HEK293 (cell line): ENCODE data around the gene CXCL1.
"Not testable (repeated sequence)": the region's sequence is repeated elsewhere in the genome, so short reads cannot be mapped to it uniquely, and the experiment has no call there.

ENCODE experiments used
- CTCF ChIA-PET: fragments of 350-600 bp; formaldehyde crosslinking; extraction: SDS; loops from one replicate; lab custom pipeline; 2021; ENCODE audit warnings: antibody characterized with exemption; lab: Yijun Ruan, JAX
- POLR2A ChIA-PET: fragments of 300-600 bp; formaldehyde crosslinking; extraction: SDS; loops from one replicate; lab custom pipeline; 2020; ENCODE audit warnings: antibody characterized with exemption, inconsistent platforms; lab: Yijun Ruan, JAX
- H3K27ac ChIP-seq: fragments of 200-500 bp; sonication (Bioruptor generic); 2 replicates; pipeline ENCODE4 v1.5.1; 2014; ENCODE audit warnings: low read depth, low read length, control low read depth, inconsistent platforms; ENCODE audit errors: extremely low read depth
- H3K36me3 ChIP-seq, 2 experiments: fragments of 200-500 bp in 1 of 2; sonication (Bioruptor generic) in 1 of 2; 1 replicate in 1 of 2; 2 replicates in 1 of 2; pipeline ENCODE4 v1.5.1; 2014 to 2017; ENCODE audit warnings: inconsistent platforms in 2 of 2, low read length in 2 of 2; ENCODE audit not compliant: control insufficient read depth in 2 of 2, insufficient read depth in 1 of 2
- H3K4me1 ChIP-seq: fragments of 200-500 bp; sonication (Bioruptor generic); 2 replicates; pipeline ENCODE4 v1.5.1; 2014; ENCODE audit warnings: mild to moderate bottlenecking, low read length, inconsistent platforms; ENCODE audit not compliant: control insufficient read depth, insufficient read depth
- H3K4me3 ChIP-seq: 2 replicates; pipeline ENCODE4 v1.5.1; 2011; ENCODE audit warnings: low read depth, mild to moderate bottlenecking, control low read depth, low read length, moderate library complexity
- H3K9me3 ChIP-seq: fragments of 200-500 bp; sonication (Bioruptor generic); 2 replicates; pipeline ENCODE4 v1.5.1; 2014; ENCODE audit warnings: low read depth, low read length, inconsistent platforms; ENCODE audit not compliant: control insufficient read depth, insufficient read depth
- IKZF3 ChIP-seq: fragments of 450-650 bp; IDR thresholded peaks from 2 replicates; pipeline ENCODE4 v1.5.0; 2018; ENCODE audit warnings: missing biosample characterization, mild to moderate bottlenecking, missing genetic modification characterization, moderate library complexity
- SCRT2 ChIP-seq: fragments of 450-650 bp; formaldehyde crosslinking; IDR thresholded peaks from 2 replicates; pipeline ENCODE4 v1.5.1; 2016; ENCODE audit warnings: missing biosample characterization, missing genetic modification characterization
- ZNF140 ChIP-seq: fragments of 450-650 bp; formaldehyde crosslinking; IDR thresholded peaks from 2 replicates; pipeline ENCODE4 v1.5.1; 2016; ENCODE audit warnings: missing biosample characterization, missing genetic modification characterization
- ZNF184 ChIP-seq: fragments of 450-650 bp; IDR thresholded peaks from 2 replicates; pipeline ENCODE4 v1.5.1; 2018; ENCODE audit warnings: missing biosample characterization, mild to moderate bottlenecking, missing genetic modification characterization
- ZNF19 ChIP-seq: fragments of 450-650 bp; formaldehyde crosslinking; IDR thresholded peaks from 2 replicates; pipeline ENCODE4; 2016; ENCODE audit warnings: missing biosample characterization, missing genetic modification characterization, low read depth
- ZNF404 ChIP-seq: fragments of 450-650 bp; formaldehyde crosslinking; IDR thresholded peaks from 2 replicates; pipeline ENCODE4 v1.5.1; 2017; ENCODE audit warnings: missing biosample characterization, missing genetic modification characterization
- ZNF423 ChIP-seq: fragments of 450-650 bp; formaldehyde crosslinking; IDR thresholded peaks from 2 replicates; pipeline ENCODE4 v1.5.1; 2016; ENCODE audit warnings: missing biosample characterization, missing genetic modification characterization
- TF ChIP-seq, protein P1 (sequence below): fragments of 450-650 bp; formaldehyde crosslinking; IDR thresholded peaks from 2 replicates; pipeline ENCODE4 v1.5.1; 2016; ENCODE audit warnings: missing biosample characterization, missing genetic modification characterization
- TF ChIP-seq, protein P2 (sequence below): fragments of 450-650 bp; formaldehyde crosslinking; IDR thresholded peaks from 2 replicates; pipeline ENCODE4 v1.5.1; 2017; ENCODE audit warnings: missing biosample characterization, missing genetic modification characterization
- TF ChIP-seq, protein P3 (sequence below): fragments of 450-650 bp; formaldehyde crosslinking; conservative IDR thresholded peaks from 2 replicates; pipeline ENCODE4 v1.5.1; 2016; ENCODE audit warnings: low read depth, missing biosample characterization, missing genetic modification characterization

The CXCL1 gene

DNA sequence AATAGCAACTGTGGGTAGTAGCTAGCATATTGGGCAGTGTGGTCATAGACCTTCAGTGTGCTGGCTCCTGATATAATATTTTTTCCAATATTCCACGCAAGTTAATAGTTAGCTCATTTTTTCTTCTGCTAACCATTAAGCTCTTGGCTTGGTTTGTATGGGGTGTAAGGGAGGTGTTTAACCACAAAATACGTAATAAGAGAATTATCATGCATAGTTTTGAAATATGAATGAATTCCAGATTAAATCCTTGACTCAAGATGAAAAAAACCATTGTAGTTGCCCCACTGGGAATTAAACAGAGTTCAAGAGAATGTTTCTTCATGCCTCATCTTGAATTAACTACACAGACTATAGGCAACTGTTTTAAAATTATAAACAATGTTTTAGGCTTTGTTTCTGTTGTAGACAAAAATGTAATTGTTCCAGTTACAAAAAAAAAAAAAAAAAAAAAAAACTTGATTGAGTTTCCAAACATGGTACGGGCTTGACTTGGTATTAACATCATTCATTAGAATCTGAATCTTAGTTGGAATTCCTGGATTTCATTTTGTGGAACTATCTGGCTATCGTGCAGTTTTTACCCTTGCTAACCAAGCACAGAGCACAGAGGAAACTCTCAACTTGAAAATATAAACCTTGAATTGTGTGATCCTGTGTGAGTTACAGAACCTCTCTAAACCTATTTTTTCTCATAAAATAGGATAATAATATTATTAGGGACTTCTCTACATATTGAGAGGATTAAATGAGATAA lies 28.4 kb downstream of the CXCL1 start (continued):
- TF ChIP-seq, protein P1, sequence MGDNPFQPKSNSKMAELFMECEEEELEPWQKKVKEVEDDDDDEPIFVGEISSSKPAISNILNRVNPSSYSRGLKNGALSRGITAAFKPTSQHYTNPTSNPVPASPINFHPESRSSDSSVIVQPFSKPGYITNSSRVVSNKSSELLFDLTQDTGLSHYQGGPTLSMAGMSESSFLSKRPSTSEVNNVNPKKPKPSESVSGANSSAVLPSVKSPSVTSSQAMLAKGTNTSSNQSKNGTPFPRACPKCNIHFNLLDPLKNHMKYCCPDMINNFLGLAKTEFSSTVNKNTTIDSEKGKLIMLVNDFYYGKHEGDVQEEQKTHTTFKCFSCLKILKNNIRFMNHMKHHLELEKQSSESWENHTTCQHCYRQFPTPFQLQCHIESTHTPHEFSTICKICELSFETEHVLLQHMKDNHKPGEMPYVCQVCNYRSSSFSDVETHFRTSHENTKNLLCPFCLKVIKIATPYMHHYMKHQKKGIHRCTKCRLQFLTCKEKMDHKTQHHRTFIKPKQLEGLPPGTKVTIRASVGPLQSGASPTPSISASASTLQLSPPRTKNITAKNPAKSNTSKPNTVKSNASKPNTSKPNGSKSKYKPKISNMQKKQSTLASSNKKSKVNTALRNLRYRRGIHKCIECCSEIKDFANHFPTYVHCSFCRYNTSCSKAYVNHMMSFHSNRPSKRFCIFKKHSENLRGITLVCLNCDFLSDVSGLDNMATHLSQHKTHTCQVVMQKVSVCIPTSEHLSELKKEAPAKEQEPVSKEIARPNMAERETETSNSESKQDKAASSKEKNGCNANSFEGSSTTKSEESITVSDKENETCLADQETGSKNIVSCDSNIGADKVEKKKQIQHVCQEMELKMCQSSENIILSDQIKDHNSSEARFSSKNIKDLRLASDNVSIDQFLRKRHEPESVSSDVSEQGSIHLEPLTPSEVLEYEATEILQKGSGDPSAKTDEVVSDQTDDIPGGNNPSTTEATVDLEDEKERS: no peak
- TF ChIP-seq ZNF423: no peak
- TF ChIP-seq IKZF3 (tag by site-specific recombination): no peak
- TF ChIP-seq, all 188 proteins: peak for 0

GRCh38 chr4:73899338-73899737 lies 30.1 kb downstream of the CXCL1 start:
- H3K4me3 ChIP-seq, H3K9me3 ChIP-seq, H3K36me3 ChIP-seq, H3K4me1 ChIP-seq, H3K27ac ChIP-seq, POLR2A ChIA-PET: not testable (repeated sequence)
- CTCF ChIA-PET: interaction anchor here (0.7 kb wide), 1 partner anchor 129 kb away, joined by 3 read pairs; no protein-coding TSS in a partner anchor

GRCh38 chr4:73901031-73901430 lies 31.8 kb downstream of the CXCL1 start:
- H3K9me3 ChIP-seq: no peaks in the 10 kb centered on the region
- H3K4me3 ChIP-seq: no peak overlapping the region
- no peaks in the 10 kb centered on the region for H3K36me3 ChIP-seq
- CTCF ChIA-PET: no interaction called here
- no peak overlapping the region for H3K27ac ChIP-seq
- TF ChIP-seq, protein P2, sequence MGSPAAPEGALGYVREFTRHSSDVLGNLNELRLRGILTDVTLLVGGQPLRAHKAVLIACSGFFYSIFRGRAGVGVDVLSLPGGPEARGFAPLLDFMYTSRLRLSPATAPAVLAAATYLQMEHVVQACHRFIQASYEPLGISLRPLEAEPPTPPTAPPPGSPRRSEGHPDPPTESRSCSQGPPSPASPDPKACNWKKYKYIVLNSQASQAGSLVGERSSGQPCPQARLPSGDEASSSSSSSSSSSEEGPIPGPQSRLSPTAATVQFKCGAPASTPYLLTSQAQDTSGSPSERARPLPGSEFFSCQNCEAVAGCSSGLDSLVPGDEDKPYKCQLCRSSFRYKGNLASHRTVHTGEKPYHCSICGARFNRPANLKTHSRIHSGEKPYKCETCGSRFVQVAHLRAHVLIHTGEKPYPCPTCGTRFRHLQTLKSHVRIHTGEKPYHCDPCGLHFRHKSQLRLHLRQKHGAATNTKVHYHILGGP (tag by site-specific recombination): no peak
- TF ChIP-seq ZNF140 (no peak), SCRT2 (tag by site-specific recombination) (no peak), ZNF19 (no peak)
- POLR2A ChIA-PET: no interaction called here
- H3K4me1 ChIP-seq: no peaks in the 10 kb centered on the region

GRCh38 chr4:73902038-73902637 lies 32.9 kb downstream of the CXCL1 start:
- TF ChIP-seq, protein P1: no peak
- no peak for TF ChIP-seq ZNF184 (tag by site-specific recombination)
- no peak for TF ChIP-seq ZNF404 (tag by site-specific recombination)
- TF ChIP-seq, protein P3, sequence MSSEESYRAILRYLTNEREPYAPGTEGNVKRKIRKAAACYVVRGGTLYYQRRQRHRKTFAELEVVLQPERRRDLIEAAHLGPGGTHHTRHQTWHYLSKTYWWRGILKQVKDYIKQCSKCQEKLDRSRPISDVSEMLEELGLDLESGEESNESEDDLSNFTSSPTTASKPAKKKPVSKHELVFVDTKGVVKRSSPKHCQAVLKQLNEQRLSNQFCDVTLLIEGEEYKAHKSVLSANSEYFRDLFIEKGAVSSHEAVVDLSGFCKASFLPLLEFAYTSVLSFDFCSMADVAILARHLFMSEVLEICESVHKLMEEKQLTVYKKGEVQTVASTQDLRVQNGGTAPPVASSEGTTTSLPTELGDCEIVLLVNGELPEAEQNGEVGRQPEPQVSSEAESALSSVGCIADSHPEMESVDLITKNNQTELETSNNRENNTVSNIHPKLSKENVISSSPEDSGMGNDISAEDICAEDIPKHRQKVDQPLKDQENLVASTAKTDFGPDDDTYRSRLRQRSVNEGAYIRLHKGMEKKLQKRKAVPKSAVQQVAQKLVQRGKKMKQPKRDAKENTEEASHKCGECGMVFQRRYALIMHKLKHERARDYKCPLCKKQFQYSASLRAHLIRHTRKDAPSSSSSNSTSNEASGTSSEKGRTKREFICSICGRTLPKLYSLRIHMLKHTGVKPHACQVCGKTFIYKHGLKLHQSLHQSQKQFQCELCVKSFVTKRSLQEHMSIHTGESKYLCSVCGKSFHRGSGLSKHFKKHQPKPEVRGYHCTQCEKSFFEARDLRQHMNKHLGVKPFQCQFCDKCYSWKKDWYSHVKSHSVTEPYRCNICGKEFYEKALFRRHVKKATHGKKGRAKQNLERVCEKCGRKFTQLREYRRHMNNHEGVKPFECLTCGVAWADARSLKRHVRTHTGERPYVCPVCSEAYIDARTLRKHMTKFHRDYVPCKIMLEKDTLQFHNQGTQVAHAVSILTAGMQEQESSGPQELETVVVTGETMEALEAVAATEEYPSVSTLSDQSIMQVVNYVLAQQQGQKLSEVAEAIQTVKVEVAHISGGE: no peak
- Histone ChIP-seq H3K4me3 (no peak overlapping the region), H3K27ac (no peak overlapping the region), H3K36me3 (no peaks in the 10 kb centered on the region), H3K4me1 (no peaks in the 10 kb centered on the region), H3K9me3 (no peaks in the 10 kb centered on the region)
- ChIA-PET POLR2A (no interaction called here), CTCF (interaction anchor here (0.6 kb wide), 1 partner anchor 34 kb away, joined by 3 read pairs; no protein-coding TSS in a partner anchor)
